GM18498 (cell line): Measurements from ENCODE around the gene SEC62.

Experiments used
- ATAC-seq: cut with Tn5 transposase; IDR thresholded peaks from one replicate; pipeline ENCODE4 v1.9.1; 2021; ENCODE audit warnings: mild to moderate bottlenecking, moderate library complexity; ENCODE audit not compliant: unreplicated experiment

Gene SEC62

DNA sequence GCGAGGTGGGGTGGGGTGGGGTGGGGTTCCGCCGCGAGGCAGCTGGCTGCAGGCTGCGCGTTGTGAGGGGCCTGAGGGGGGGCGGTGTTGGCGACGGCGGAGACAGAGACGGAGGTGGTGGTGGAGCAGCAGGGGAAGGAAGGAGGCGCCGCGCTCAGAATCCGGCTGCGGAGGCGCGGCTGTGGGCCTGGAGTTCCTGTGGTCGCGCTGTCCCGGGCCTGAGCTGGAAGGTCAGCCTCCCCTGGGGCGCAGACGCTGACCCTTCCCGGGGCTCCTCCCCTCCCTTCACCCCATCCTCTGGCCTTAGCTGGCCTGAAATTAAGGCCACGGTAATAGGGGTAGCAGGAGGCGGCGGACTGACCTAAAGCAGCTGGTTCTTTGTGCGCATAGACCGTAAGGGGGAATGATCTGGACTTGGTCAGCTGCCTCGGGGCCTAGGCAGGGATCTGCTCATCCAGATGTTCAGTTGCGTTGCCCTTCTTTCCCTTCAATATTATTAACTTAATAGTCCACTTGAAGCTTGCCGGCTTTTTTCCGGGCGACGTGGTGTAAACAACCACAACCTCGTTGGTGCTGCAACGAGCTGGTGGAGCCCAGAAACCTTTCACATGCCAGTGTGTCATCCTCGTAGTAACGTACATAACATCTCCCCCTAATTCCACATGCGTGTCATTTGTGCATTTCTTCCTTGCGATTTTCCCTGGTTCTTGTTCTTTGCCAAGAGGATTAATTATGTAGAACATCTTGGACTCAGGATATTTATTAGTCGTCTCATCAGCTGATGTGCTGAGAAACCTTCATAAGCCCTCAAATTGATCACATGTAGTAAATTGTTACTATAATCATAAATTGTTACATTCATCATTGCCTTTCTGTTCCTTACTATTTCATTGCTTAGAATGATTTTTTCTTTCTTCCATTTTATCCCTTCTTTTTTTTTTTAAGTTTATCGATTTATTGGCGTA is 626 bp downstream of the SEC62 start:
- ATAC-seq: peak; percentile 36

DNA sequence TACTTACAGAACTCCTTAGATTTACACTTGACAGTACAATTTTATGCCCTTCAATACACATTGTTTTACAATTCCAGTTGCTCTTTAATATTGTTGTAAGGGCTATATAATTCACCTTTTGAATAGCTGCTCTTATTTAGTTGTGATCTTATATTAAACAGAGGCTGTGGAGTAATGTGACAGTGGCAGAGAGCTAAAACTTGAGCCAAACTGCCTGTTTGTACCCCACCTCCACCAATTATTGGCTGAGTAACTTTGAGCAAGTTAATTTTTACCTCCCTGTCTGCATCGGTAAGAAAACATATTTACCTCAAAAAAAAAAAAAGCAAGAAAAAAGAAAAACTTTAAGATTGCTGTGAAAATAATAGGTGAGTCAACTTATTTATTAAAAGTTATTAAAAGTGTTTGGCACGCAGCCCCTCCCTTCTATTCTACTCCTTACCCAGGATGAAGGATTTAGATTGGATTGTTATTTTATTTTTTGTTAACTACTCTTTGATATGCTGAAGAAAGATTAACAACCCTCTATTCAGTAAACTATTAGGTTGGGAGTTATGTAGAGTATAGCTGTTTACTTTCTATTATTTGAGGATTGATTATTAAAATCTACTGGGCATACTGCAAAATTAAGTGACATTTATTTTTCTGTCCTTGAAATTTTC is 1.7 kb downstream of the SEC62 start:
- ATAC-seq: no peak

DNA sequence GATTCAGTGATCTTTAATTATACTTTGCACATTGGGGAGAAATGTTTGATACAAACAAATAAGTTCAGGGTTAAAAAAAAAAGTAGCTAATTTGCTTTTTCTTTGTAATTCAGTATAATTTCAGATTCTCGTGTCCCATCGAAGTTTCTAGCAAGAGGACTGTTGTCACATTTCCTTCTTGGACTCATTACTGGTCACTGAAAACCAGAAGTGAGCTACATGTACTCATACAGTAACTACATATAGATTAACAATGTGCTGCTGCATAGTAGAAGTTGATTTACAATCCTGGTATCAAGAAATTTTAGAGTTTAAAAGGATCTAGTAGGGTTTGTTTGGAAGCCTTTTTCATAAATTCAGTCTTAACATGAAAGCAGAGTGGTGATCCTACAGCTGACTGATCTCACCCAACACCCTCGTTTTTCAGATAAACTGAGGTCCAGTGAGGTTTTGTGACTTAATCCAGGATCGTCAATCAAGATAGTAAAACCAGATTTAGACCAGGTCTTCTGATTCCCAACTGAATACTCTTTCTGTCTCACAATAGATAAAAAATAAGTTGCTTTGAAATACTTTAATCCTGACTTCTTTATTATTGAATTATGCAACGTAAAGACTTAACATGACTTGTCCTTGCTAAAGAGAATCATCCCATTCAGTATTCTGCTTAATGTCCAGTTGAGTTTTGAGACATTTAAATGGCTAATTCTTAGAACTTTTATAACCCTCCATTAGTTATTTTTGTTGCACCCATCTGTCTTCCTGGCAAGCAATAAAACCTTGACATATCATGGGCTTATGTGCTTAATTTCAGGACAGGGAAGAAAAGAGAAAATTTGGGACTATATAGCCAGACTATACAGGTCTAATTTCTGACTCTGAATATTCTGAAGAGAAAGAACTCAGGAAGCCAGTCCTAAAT is 2.8 kb downstream of the SEC62 start:
- no peak for ATAC-seq

DNA sequence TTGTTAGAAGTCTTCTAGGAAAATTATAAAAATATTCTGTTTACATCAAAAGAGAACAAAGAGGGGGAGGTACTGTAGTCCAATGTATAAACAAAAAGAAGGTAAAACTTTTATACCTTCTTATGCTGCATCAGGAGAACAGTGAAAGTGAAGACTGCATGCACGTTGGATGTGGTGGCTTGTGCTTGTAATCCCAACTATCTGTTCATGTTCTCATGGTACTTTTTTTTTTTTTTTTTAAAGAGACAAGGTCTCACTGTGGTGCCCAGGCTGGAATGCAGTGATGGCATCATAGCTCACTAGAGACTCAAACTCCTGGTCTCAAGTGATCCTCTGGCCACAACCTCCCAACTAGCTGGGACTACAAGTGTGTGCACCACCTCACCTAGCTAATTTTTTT is 4.2 kb downstream of the SEC62 start:
- no peak for ATAC-seq

DNA sequence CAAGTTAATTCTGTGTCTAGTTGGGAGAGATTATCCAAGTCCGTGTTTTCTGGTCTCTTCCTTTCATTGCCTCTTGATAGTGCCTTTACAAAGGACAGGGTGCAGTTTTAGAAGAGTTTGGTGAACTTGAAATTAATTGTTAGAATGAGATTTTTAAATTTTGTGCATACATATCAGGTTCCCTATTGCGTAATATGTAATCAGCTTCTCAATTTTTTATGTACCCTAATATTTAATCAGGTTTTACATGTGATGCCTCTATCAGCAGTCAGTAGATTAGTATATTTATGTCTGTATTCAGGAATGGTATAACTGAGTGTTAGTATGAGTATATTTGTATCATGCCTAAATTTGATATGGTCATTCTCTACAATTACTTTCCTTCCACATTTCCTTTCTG is 4.9 kb downstream of the SEC62 start:
- no peak for ATAC-seq

DNA sequence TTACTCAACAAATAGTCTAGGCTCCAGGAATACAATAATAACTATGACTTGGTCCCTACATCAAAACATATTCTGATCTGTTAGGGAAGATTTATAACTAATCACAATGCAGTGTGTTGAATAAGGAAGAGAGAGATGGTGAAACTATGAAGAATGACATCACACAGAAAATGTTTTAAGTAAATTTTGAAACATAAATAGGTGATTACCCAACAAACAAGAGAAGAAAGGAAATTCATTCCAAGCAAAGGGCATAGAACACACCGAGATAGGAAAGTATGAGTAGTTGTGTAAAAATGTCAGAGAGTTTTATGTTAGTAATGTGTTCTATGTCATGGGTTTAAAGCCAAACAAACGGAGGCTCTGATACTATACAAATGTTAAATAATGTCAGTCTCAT is 13.4 kb downstream of the SEC62 start:
- no peak for ATAC-seq

DNA sequence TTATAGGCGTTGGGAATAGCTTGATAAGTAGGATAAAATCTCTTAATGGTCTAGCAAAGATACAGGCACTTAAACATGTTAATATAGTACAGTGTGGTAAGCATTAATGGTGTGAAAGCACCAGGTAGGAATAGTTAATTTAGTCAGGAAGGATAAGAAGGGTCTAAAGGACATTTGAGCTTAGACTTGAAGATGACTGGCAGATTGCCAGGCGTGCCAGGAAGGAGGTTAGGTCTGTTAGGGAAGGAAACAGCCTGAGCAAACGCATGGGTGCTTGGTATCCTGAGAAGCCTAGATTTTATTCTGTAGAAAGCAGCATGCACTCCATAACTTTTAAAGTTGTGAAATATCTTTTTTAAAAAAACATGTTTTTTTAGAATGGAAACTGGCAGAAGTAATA is 17.7 kb downstream of the SEC62 start:
- ATAC-seq: no peak

DNA sequence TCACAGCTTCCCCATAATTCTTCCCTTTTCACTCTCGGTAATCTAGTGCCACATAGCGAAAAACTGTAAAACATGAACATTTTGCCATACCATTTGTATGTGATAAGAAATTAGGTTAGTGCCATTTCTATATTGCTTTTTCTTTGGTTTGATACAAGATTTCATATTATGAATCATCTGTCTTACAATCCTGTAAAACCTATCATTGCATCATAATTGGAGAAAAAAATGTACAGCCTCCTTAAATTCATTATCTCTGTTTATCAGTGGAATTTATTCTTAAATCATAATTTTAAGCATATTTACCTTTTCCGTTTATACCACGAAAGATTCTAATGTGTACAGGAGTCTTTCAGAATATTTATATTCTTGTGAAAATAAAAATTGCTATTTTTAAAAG is 23.8 kb downstream of the SEC62 start:
- ATAC-seq: no peak

DNA sequence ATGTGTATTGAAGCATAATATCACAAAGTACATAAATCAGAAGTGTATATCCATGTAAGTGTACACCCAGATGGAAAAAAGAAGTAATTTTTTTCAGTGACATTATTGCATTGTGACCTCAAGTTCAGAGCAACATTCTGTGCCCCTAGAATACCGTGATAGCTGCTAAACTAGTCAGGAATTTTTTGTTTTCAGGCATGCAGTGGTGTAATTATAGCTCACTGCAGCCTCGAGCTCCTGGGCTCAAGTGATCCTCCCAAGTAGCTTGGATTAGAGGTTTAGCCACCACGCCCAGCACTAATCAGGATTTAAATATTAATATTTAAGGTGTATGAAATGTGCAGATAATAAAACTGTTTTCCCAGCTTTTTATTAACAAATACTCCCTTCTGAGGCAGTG is 25.5 kb downstream of the SEC62 start:
- ATAC-seq: no peak

DNA sequence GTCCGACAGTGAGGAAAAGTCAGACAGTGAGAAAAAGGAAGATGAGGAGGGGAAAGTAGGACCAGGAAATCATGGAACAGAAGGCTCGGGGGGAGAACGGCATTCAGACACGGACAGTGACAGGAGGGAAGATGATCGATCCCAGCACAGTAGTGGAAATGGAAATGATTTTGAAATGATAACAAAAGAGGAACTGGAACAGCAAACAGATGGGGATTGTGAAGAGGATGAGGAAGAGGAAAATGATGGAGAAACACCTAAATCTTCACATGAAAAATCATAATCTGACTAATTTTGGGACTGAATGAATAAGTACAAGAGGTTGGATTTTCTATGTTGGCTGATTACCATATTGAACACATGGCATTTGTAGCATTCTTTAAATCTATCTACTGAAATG is 26.2 kb downstream of the SEC62 start:
- ATAC-seq: no peak

DNA sequence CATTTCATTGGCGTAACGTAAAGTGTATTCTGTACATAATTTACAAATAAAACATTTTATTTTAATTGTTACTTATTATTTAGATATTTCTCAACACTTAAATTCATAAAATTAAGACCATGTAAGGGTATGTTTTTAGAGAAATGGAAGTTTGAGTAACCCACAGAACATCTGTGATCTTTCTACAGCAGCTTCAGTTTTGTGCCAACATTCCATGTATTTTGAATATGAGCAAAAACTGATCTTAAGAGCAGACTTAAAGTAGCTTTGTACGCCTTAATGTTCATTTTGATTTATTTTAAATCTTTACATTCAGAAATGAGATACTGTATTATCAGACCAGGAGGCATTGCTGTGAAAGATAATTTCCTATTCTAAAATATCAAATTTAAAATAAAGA is 27.2 kb downstream of the SEC62 start:
- no peak for ATAC-seq

DNA sequence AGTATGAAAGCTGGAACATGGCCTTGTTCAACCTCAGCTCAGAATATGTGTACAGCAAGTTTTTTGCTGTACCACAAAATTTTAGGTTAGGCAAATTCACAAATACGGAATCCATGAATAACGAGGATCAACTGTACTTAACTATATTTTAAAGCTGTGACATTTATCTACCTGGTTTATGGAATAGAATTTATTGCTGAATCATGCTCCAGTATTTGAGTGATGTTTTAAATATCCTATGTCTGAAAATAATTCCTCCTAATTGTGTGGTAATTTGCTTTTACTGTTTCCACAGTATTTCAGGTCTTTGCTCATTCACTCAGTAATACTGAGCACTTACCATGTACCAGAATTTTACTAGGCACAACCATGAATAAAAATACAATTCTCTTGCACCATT is 29.5 kb downstream of the SEC62 start:
- no peak for ATAC-seq

DNA sequence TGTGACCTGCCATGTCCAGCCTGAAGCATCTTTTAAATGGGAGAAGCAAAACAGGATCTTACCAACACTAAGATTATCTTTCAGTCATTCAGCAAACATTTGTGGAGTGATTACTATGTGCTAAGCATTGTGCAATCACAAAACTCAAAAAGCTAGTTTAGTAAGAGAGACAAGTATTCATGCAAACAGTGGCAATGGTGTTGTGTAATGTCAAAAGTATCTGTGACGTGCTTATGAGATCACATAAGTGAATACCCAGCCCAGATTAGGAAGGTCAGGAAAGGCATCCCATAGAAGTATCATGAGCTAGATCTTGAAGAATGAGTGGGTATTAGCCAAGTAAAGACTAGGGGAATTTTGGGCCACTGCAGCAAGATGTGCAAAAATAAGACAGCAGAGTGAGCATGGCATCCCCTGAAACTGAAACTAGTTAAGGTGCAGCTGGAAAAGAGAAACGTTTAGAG is 32.1 kb downstream of the SEC62 start:
- peak; percentile 36 for ATAC-seq

DNA sequence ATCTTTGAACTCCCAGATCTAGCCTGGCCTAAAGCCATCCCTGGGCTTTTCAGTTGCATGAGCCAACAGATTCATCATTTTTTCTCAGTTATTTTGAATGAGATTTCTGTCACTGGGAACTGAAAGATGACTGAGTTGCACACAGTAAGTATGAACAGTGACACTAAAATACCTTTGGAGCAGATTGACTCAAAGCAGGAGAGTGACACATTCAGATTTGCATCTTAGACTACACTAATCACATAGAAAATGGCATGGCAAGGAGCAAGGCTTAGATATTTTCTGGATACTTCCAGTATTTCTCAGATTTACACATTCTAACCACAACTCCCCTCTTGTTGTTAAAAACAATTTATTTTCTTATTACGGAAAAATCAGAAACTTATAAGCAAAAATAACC is 32.8 kb downstream of the SEC62 start:
- peak; percentile 88 for ATAC-seq

DNA sequence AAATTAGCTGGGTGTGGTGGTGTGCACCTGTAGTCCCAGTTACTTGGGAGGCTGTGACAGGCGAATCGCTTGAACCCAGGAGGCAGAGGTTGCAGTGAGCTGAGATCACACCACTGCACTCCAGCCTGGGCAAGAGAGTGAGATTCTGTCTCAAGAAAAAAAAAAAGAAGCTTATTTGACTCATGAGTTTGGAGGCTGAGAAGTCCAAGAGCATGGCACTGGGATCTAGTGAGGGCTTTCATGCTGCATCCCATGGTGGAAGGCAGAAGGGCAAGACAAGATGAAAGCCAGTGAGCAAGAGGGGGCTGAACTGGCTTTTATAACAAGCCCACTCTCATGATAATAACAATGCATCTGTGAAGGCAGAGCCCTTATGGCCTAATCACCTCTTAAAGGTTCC is 33.4 kb downstream of the SEC62 start:
- ATAC-seq: no peak

DNA sequence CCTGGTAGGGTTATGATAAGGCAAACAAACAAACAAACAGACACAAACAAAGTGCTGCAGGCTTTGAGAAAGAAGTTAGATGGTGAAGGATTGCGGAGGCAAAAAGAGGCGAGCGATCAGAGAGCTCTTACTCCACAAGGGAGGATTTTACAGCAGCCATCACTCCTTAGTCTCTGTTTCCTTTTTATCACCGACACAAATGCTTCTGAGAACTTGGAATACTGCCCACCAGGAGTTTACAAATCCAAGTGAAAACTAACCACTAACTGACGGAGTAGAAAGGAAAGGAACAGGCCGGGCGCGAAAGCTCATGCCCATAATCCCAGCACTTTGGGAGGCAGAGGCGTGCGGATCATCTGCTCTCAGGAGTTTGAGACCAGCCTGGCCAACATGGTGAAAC is 35.6 kb downstream of the SEC62 start:
- no peak for ATAC-seq

DNA sequence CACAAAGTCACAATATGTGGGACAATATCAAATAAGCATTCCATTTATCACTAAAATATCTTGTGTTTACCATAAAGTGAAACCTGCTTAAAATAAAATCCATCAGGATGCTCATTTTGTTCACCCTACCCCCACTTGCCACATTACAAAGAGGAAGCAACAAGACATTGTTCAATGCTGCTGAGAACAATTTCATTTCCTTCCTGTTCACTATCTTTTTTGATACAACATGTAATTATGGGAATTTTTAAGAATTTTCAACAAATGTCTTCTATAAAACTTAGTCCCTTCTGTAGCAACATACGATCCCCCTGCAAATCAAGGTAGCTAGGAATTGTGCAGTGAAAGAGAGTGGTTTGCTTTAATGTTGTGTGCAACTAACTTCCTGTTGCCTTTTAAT is 36.3 kb downstream of the SEC62 start:
- ATAC-seq: no peak

DNA sequence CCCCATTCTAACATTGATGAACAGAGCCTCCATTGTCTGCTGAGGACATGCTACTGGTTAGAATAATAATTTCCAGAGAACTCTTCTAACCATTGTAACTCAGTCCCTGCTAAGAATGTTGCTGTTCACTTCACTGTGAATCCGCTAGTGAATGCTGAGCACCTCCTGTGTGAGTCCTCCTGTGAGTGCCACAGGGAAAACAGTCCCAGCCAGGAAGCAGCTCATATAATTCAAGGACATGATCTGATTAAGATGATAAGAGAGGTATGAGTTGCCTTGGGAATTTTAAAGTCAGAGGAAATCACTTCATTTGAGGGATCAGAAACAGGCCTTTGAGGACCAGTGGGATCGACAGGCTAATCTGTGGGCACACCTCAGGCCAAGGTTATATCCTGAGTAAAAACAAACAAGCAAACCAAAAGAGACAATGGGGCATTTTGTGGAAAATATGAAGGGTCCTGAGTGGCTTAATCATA is 37.3 kb downstream of the SEC62 start:
- no peak for ATAC-seq

DNA sequence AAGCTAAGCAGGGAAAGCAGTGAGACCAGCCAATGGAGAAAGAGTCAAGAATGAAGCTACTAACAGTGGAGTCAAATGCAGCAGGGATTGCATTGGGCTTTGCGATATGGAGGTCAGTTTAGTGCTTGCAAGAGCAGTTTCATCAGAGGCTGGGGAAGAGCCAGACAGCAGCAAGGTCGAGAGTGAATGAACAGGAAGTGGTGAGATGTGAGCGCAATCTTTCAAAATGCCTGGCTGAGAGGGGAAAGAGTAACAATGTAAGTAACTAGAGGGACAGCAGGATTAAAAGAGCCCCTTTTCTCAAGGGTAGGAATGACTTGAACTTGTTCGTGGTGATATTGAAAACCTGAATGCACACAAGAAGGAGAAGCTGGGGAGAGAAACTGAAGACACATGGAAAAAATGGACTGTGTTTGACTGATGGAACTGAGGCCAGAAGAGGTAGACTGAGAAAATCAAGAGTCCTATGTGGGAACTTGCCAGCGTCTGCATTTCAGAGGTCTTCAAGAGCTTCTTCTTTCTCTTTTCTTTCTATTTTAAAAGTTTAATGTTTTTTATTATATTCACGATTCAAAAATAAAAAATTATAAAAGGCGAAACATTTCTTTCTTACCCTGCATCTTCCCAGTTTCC is 40.5 kb downstream of the SEC62 start:
- peak; percentile 93 for ATAC-seq

DNA sequence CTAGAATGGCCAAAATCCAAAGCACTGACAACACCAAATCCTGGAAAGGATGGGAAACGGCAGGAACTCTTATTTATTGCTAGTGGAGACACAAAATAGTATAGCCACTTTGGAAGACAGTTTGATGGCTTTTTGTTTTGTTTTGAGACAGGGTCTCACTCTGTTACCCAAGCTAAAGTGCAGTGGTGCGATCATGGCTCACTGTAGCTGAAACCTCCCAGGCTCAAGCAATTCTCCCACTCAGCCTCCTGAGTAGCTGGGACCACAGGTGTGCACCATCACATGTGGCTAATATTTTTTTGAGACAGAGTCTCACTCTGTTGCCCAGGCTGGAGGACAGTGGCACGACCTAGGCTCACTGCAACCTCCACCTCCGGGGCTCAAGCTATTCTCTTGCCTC is 43.9 kb downstream of the SEC62 start:
- ATAC-seq: no peak
